HepG2 (cell line): ENCODE data around the gene C5orf24. TPM values are rescaled to one million over a fixed set of nuclear protein-coding genes. Genes with fewer than 3 reads are reported as not detected.

Source experiments
- DZIP1 ChIP-seq: sonication (generic); formaldehyde crosslinking; IDR thresholded peaks from 2 replicates; pipeline ENCODE4 v1.5.0; 2020; ENCODE audit warnings: mild to moderate bottlenecking, missing genetic modification reagents
- FOXA1 ChIP-seq, 2 experiments: fragments of 450-650 bp in 1 of 2; sonication (generic) in 1 of 2; formaldehyde crosslinking in 1 of 2; IDR thresholded peaks; 2 replicates each; pipeline versions ENCODE4 v1.4.0 to v1.6.1; 2016 to 2020; ENCODE audit warnings: missing genetic modification reagents in 1 of 2
- HMG20B ChIP-seq: conservative IDR thresholded peaks from 2 replicates; pipeline ENCODE4 v1.6.1; 2016; ENCODE audit warnings: missing genetic modification reagents, missing compliant biosample characterization
- MEIS2 ChIP-seq: sonication (generic); formaldehyde crosslinking; IDR thresholded peaks from 2 replicates; pipeline ENCODE4 v1.9.0; 2021; ENCODE audit warnings: mild to moderate bottlenecking, missing genetic modification reagents
- NFAT5 ChIP-seq: sonication (generic); formaldehyde crosslinking; IDR thresholded peaks from 2 replicates; pipeline ENCODE4 v1.4.0; 2020; ENCODE audit warnings: missing genetic modification reagents
- NFATC3 ChIP-seq: sonication (generic); formaldehyde crosslinking; IDR thresholded peaks from 2 replicates; pipeline ENCODE4 v1.5.1; 2020; ENCODE audit warnings: mild to moderate bottlenecking, missing genetic modification reagents
- POLR2AphosphoS2 ChIP-seq: IDR thresholded peaks from 2 replicates; pipeline ENCODE4 v1.6.1; 2011; ENCODE audit warnings: low read depth, low read length, improper control_type of control experiment
- SAP130 ChIP-seq: IDR thresholded peaks from 2 replicates; pipeline ENCODE4 v1.6.1; 2016; ENCODE audit warnings: low read depth
- TARDBP ChIP-seq: sonication (generic); formaldehyde crosslinking; IDR thresholded peaks from 2 replicates; pipeline ENCODE4 v1.8.0; 2022; ENCODE audit warnings: mild to moderate bottlenecking, missing genetic modification reagents
- THAP8 ChIP-seq: sonication (generic); formaldehyde crosslinking; IDR thresholded peaks from 2 replicates; pipeline ENCODE4 v1.5.1; 2020; ENCODE audit warnings: missing genetic modification reagents, mild to moderate bottlenecking, borderline replicate concordance
- XRCC5 ChIP-seq: fragments of 200-400 bp; formaldehyde crosslinking; optimal IDR thresholded peaks from 2 replicates; pipeline ENCODE3; 2017; ENCODE audit warnings: mild to moderate bottlenecking, low read length
- ZBTB39 ChIP-seq: sonication (generic); formaldehyde crosslinking; IDR thresholded peaks from 2 replicates; pipeline ENCODE4 v1.5.0; 2020; ENCODE audit warnings: missing genetic modification reagents
- ZNF350 ChIP-seq: sonication (generic); formaldehyde crosslinking; IDR thresholded peaks from 2 replicates; pipeline ENCODE4 v1.4.0; 2020; ENCODE audit warnings: mild to moderate bottlenecking, low read depth, missing genetic modification reagents, borderline replicate concordance
- ZNF546 ChIP-seq: sonication (generic); formaldehyde crosslinking; conservative IDR thresholded peaks from 2 replicates; pipeline ENCODE4 v1.8.1; 2023; ENCODE audit warnings: mild to moderate bottlenecking, missing genetic modification reagents
- ZNF616 ChIP-seq: sonication (generic); formaldehyde crosslinking; IDR thresholded peaks from 2 replicates; pipeline ENCODE4 v1.5.0; 2020; ENCODE audit warnings: low read depth, mild to moderate bottlenecking, missing genetic modification reagents
- ZNF780A ChIP-seq: sonication (generic); formaldehyde crosslinking; IDR thresholded peaks from 2 replicates; pipeline ENCODE4 v1.8.0; 2022; ENCODE audit warnings: mild to moderate bottlenecking, missing genetic modification reagents, moderate library complexity
- ZSCAN21 ChIP-seq: sonication (generic); formaldehyde crosslinking; IDR thresholded peaks from 2 replicates; pipeline ENCODE4 v1.8.0; 2022; ENCODE audit warnings: mild to moderate bottlenecking, missing genetic modification reagents, moderate library complexity, borderline replicate concordance
- polyA plus RNA-seq, 8 experiments: library from polyadenylated mRNA; depleted of rRNA in 3 of 8; stranded (reverse) in 7 of 8; unstranded in 1 of 8; fragments of >200 nt; fragmentation: Illumina TruSeq in 4 of 8; extraction: Trizol in 4 of 8; gene quantifications; 2 replicates each; pipeline versions ENCODE4 v1.2.1 to v1.2.3, GENCODE V29; 2011 to 2016; ENCODE audit warnings: low read depth in 4 of 8, missing spikeins in 1 of 8, mixed read lengths in 1 of 8; ENCODE audit not compliant: insufficient read depth in 1 of 8
- total RNA-seq, 5 experiments: library from RNA; depleted of rRNA; stranded (reverse); fragments of >200 nt; fragmentation: Illumina TruSeq; extraction: Trizol; gene quantifications; 2 replicates each; pipeline ENCODE4 v1.2.3, GENCODE V29; 2016; ENCODE audit warnings: low read depth in 1 of 5

Gene C5orf24
- total and polyA plus RNA-seq, 2 of the 13 experiments (the other 11 are each of a cell fraction or from before 2014, with no cell fraction given): 34.6 to 41.5 TPM

GRCh38 chr5:134845852-134846640, at the start of gene C5orf24 (continued):
- TF ChIP-seq DZIP1 (CRISPR knock-in tag) (no peak; the same call in 1 of the 2 replicates), ZBTB39 (CRISPR knock-in tag) (no peak), NFATC3 (CRISPR knock-in tag) (no peak), ZNF780A (CRISPR knock-in tag) (no peak), NFAT5 (CRISPR knock-in tag) (peak; percentile 82), FOXA1 (IDR thresholded peaks at IDR 0.05) (no peak), FOXA1 (CRISPR knock-in tag; IDR thresholded peaks at IDR 0.05) (no peak), HMG20B (no peak), ZNF350 (CRISPR knock-in tag) (peak; percentile 54; the same call in 1 of the 2 replicates), POLR2AphosphoS2 (peak; percentile 70; the same call in 1 of the 2 replicates), MEIS2 (CRISPR knock-in tag) (peak; percentile 65; the same call in 1 of the 2 replicates), TARDBP (CRISPR knock-in tag) (peak; percentile 91), ZNF616 (CRISPR knock-in tag) (peak; percentile 84; the same call in 1 of the 2 replicates), THAP8 (CRISPR knock-in tag) (0 out of 2 replicates have a peak, but pooled peaks have one; percentile 23), SAP130 (CRISPR knock-in tag) (peak; percentile 84), ZSCAN21 (peak; percentile 88; the same call in 1 of the 2 replicates), XRCC5 (peak; percentile 35), ZNF546 (CRISPR knock-in tag) (peak; percentile 68)
